GM18951 (cell line): ENCODE measurements around the gene ZMIZ1.

Experiments
- POLR2A ChIP-seq: IDR thresholded peaks from 4 replicates; pipeline ENCODE4 v1.6.1; 2011; ENCODE audit warnings: mild to moderate bottlenecking; ENCODE audit not compliant: insufficient read length, insufficient read depth; ENCODE audit errors: extremely low read depth
- in situ Hi-C: fragments of 300-500 bp; cut with MboI; formaldehyde crosslinking; loops from one replicate; pipeline ENCODE4 v1.12.0; 2022; ENCODE audit warnings: low sequenced_read_pairs, mixed read lengths, inconsistent platforms; ENCODE audit not compliant: unreplicated experiment

ZMIZ1 gene

DNA sequence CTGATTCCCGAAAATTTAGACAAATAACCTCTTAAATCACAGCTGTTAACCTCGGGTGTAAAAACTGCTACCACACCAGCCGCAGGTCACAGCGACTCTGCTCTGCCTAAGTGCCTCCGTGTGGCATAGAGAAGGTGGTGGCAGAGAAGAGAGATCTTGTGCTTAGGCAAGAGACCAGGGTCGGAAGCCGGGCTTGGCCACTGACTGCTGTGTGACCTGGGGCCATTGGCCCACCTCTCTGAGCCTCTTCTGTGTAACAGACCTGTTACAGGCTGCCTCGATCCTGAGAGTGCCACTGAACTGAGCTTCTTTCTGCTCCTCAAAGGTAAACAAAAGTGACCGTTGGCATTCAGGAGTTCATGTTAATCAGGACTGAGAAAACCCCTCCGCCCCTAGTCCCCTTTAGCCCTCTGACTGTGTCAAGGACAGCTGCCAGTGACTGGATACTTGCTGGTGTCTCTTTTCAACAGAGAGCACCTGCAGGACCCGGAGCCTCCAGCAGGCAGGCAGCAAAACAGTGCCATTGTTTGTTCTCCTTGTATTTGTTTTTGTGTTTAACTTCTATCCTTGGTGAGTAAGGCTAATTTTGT is 36.5 kb downstream of the ZMIZ1 start:
- no peak for TF ChIP-seq POLR2A
- in situ Hi-C loops, result no loop called here

GRCh38 chr10:79105818-79106217 is 37.1 kb downstream of the ZMIZ1 start:
- no peak for TF ChIP-seq POLR2A
- in situ Hi-C loops, result no loop called here

- TF ChIP-seq POLR2A, result no peak
- in situ Hi-C loops, result no loop called here
Measured at GRCh38 chr10:79106256-79107050, 37.7 kb downstream of the ZMIZ1 start.

GRCh38 chr10:79107736-79108264 is 39.0 kb downstream of the ZMIZ1 start:
- in situ Hi-C loops, result no loop called here
- no peak for TF ChIP-seq POLR2A

- in situ Hi-C loops, result no loop called here
- no peak for TF ChIP-seq POLR2A
Measured at GRCh38 chr10:79108728-79109127, 40.0 kb downstream of the ZMIZ1 start.

DNA sequence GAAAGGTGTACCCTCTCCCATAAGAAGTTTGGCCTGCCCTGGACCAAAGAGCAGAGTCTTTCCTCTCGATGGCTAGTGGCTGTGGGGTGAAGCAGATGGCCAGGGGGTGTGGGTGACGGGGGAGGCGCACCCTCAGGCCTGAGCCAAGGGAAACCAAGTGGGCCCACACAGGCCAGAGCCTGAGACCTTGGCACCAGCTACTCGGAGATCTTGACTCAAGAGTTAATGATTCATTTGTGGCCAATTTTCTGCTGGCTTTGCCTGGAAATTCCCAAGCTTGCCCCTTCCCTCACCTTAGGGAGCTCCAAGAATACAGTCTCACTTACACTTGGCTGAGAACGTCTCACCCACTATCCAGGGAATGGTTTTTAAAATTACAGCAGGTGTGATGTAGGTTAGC is 42.7 kb downstream of the ZMIZ1 start:
- in situ Hi-C loops, result no loop called here
- no peak for TF ChIP-seq POLR2A

- in situ Hi-C loops, result no loop called here
- TF ChIP-seq POLR2A, result no peak
Measured at GRCh38 chr10:79111846-79112614, 43.3 kb downstream of the ZMIZ1 start.

DNA sequence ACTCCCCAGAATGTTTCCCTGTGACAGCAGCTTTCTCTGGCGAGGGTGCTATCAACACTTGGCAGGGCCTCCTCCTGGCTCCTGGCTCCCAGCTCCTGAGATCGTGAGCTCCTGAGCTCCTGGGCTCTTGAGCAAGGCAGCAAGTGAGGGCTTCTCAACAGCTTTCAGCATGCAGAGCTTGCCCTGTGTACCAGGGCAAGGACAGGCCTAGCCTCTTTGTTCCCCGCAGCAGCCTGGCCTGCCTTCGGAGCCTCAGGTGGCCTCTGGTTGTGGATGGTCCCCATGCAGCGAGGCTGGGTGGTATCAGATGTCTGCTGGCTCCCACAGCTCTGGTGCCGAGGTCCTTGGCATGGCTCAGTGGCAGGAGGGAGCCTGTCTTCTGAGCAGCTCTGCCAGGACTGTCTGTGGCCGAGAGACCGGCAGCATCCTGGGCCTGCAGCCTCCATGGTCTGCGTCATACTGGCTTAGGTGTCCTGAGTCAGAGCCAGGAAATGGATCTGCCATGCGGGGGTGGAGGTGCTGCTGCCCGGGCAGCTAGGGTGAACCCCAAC is 44.2 kb downstream of the ZMIZ1 start:
- no peak for TF ChIP-seq POLR2A

GRCh38 chr10:79113827-79114226 is 45.1 kb downstream of the ZMIZ1 start:
- no peak for TF ChIP-seq POLR2A
- in situ Hi-C loops, result no loop called here

More for the DNA sequence above, 44.2 kb downstream of the ZMIZ1 start:
- in situ Hi-C loops, result no loop called here

DNA sequence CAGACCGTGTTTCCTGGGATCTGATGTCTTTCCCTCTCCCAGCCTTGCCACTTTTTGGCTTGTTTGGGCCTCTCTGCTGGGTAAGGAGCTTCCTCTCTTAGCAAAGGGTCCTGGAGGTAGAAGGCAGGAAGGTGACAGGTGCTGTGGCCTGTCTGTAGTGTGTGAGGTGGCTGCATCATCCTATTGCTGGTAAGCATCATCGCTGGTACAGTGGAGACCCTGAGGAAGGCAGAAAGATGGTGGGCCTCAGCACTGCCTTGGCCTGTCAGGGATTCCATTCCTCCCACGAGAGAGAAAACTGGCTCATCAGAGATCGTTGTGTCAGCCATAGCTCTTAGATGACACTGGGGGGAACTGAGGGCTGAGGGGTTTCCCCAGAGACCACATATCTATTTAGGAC is 46.5 kb downstream of the ZMIZ1 start:
- no peak for TF ChIP-seq POLR2A

GRCh38 chr10:79116368-79116767 is 47.6 kb downstream of the ZMIZ1 start:
- TF ChIP-seq POLR2A, result no peak
- in situ Hi-C loops, result no loop called here

More for the DNA sequence above, 46.5 kb downstream of the ZMIZ1 start:
- in situ Hi-C loops, result no loop called here

DNA sequence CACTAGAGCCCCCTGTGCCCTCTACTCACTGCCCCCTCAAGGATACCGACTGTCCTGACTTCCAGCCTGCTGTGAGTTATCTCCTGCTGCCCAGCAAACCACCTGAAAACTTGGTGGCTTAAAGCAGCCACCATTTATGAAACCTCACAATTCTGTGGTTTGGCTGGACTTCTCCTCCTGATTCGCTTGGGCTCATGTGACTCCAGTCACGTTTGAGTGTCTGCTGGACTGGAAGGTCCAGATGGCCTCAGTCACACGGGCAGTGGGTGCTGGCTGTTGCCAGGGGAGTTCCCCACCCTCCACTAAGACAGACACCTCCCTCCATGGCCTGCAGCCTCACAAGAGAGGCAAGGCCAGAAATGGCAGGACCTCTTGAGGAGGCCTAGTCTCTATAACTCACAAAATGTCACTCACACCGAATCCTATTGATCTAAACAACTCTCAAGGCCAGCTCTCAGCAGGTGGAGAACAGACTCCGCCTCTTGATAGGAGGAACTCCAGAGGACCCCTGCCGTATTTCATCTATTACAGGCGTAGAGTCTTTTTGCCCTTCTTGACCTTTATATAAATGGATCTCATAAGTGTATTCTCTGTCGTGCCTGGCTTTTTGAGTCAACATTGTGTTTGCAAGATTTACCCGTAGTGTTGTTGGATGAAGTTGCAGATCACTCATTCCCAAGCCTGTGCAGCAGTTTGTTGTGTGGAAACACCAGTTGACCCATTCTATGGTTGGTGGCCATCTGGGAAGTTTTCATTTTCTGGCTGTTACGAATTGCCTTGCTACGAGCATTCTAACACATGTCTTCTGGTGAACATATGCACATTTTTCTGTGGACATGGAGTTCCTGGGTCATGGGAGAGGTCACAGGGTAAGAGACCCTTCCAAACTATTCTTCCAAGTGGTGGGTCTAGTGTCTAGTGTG is 48.3 kb downstream of the ZMIZ1 start:
- TF ChIP-seq POLR2A, result no peak
- in situ Hi-C loops, result no loop called here
